ENCODE data around the gene GALNT3. TPM values are rescaled to one million over a fixed set of nuclear protein-coding genes. Genes with fewer than 3 reads are reported as not detected.

GALNT3 gene
- total and polyA plus RNA-seq, 2 of the 13 experiments (the other 11 are each of a cell fraction or from before 2014, with no cell fraction given), result 0.29 to 0.30 TPM

- no peak overlapping the region for H2AFZ ChIP-seq (ENCODE audit: low read length)
- DNase-seq (ENCODE audit: low spot score) (no peak), FAIRE-seq (no peak), ATAC-seq (no peak)
- no TSS peak for BruUV-seq (replicated peaks)
- H3K4me1 ChIP-seq (ENCODE audit: insufficient read depth, low read length), result no peaks in the 10 kb centered on the region
- no peak overlapping the region for H3K4me2 ChIP-seq (ENCODE audit: low read depth, low read length)
- no peak overlapping the region for H3K4me3 ChIP-seq (replicated peaks in 1 of 3; ENCODE audit: insufficient read depth in 1 of 3, low read depth in 2 of 3, low read length in 3 of 3)
- no peak overlapping the region for H3K9ac ChIP-seq (ENCODE audit: insufficient read depth, low read depth, low read length)
- no peaks in the 10 kb centered on the region for H3K36me3 ChIP-seq (replicated peaks in 1 of 2; ENCODE audit: control insufficient read depth in 1 of 2, insufficient read depth in 2 of 2, low read length in 2 of 2)
- no peaks in the 10 kb centered on the region for H3K79me2 ChIP-seq (ENCODE audit: insufficient read depth, low read length)
- no peaks in the 10 kb centered on the region for H3K9me3 ChIP-seq (ENCODE audit: low read length)
- H3K27ac ChIP-seq (ENCODE audit: extremely low read length, insufficient read depth, low read length), result no peak overlapping the region
- ChIA-PET CTCF (ENCODE audit: low intra/inter-chr PET ratio, low total read pairs) (no interaction called here), POLR2A (no interaction called here)
- intact Hi-C loops (cut with micrococcal nuclease; ENCODE audit: unreplicated experiment), result no loop called here
- 89% methylated on average over 1 of the region's 1 CpG for WGBS (ENCODE audit: low lambda C conversion rate)
- no peaks in the 10 kb centered on the region for H4K20me1 ChIP-seq (ENCODE audit: insufficient read depth, low read length)
- H3K27me3 ChIP-seq (ENCODE audit: control insufficient read depth in 1 of 2, insufficient read depth in 2 of 2, low read length in 2 of 2), result no peaks in the 10 kb centered on the region
- in situ Hi-C loops (cut with HindIII; ENCODE audit: extremely low pct_ligation_motif_present, low pct_unique_long_range_greater_than_20kb), result no loop called here
- TF ChIP-seq TRAFD1 (CRISPR knock-in tag; IDR thresholded peaks at IDR 0.05; ENCODE audit: borderline replicate concordance) (no peak), ZNF468 (CRISPR knock-in tag; IDR thresholded peaks at IDR 0.05) (no peak), NCOR1 (IDR thresholded peaks at IDR 0.05; ENCODE audit: borderline replicate concordance, low read length) (no peak), ZNF552 (CRISPR knock-in tag; IDR thresholded peaks at IDR 0.05; ENCODE audit: borderline replicate concordance) (no peak), ZEB1 (IDR thresholded peaks at IDR 0.05; ENCODE audit: insufficient replicate concordance, low read depth) (no peak), CREBL2 (CRISPR knock-in tag; IDR thresholded peaks at IDR 0.05; ENCODE audit: borderline replicate concordance) (no peak), KLF15 (CRISPR knock-in tag; IDR thresholded peaks at IDR 0.05; ENCODE audit: borderline replicate concordance) (no peak), JUND (CRISPR knock-in tag; IDR thresholded peaks at IDR 0.05) (no peak), TFAP4 (IDR thresholded peaks at IDR 0.05; ENCODE audit: borderline replicate concordance, low read depth) (no peak), ARID5B (CRISPR knock-in tag; IDR thresholded peaks at IDR 0.05) (no peak), MAF1 (CRISPR knock-in tag; IDR thresholded peaks at IDR 0.05; ENCODE audit: borderline replicate concordance) (no peak), KLF13 (CRISPR knock-in tag; IDR thresholded peaks at IDR 0.05) (no peak), SNAPC2 (CRISPR knock-in tag; IDR thresholded peaks at IDR 0.05) (no peak), ZNF331 (CRISPR knock-in tag; IDR thresholded peaks at IDR 0.05) (no peak), SIN3B (IDR thresholded peaks at IDR 0.05; ENCODE audit: low read length) (no peak), DBP (CRISPR knock-in tag; IDR thresholded peaks at IDR 0.05; ENCODE audit: not compliant biosample characterization) (no peak), ISX (CRISPR knock-in tag; conservative IDR thresholded peaks at IDR 0.05) (no peak), HNRNPK (IDR thresholded peaks at IDR 0.05; ENCODE audit: low read depth, low read length, poor library complexity, severe bottlenecking) (no peak), SMYD3 (CRISPR knock-in tag; IDR thresholded peaks at IDR 0.05) (no peak)
Observed at GRCh38 chr2:165843351-165843750, 49.3 kb upstream of the GALNT3 start.

All from HepG2 (cell line).